NCI-H2107 (cell line): Measurements from ENCODE around the gene SPRED2.

Source experiments
- DNase-seq: peaks from one replicate; lab custom pipeline; 2025; lab: John Stamatoyannopoulos, UW

Gene SPRED2

DNA sequence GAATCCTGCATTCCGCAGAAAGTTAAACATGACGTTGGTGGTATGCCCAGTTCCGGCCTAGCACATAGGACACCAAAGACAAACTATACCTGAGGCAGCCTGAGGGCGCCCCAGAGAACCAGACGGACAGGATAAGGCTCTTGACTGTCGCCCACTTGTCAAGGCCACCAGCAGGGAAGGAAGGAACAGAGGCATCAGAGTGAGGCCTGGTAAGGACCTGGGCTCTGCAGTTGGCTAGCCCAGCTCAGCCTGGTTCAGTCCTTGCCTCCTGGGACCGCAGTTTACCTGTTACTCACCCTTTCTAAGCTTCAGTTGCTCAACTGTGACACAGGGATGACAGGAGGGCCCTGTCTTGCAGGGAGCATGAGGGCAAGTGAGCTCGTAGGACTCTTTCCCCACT is 122.7 kb downstream of the SPRED2 start:
- no peak for DNase-seq

- no peak for DNase-seq
Observed at GRCh38 chr2:65305934-65306333, 126.5 kb downstream of the SPRED2 start.

- DNase-seq = no peak
Observed at GRCh38 chr2:65300761-65301711, 131.4 kb downstream of the SPRED2 start.

DNA sequence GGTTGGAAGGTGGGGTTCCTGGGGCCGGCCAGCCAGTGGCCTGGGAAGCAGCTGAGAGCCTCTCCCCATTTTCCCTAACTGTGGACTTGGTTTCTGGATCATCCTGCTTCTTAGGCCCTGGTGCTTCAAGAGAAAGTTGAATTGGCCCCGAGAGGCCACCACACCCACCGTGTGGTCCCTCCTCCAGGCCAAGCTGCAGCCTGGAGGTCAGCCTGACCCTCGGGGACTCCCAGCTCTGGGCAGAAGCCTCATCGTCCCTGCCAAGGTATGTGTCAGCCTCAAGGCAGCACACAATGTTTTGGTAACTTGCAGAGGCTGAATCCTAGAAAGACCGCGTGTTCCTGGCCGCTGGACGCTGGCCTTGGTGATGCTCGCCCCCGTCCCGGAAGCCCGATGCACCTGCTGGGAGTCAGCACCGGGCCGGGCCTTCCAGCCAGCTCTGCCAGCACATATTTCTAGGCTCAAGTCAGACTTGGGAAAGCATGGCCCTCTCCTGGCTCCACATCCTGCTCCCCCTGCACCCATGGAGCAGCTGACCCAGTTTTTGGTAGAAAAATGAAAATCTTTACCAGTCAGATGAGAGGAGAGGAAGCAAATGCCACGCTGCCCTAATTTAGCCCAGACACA is 132.2 kb downstream of the SPRED2 start:
- DNase-seq = no peak

DNA sequence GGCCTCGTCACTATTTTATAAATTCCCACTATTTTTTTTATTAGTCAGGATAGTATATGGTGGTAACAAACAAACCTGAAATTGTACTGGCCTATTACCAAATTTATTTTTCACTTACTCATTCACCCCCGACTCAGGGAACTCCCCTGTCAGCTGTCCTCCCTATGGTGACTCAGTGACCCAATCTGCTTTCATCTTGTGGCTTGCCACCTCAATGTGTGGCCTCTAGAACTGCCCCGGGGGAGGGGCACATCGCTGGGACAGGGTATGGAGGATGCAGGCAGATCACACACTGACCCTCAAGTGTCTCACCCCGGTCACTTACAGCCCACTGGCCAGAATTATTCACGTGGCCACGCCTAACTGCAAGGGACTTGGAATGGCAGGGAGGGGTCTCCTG is 133.2 kb downstream of the SPRED2 start:
- DNase-seq = no peak

DNA sequence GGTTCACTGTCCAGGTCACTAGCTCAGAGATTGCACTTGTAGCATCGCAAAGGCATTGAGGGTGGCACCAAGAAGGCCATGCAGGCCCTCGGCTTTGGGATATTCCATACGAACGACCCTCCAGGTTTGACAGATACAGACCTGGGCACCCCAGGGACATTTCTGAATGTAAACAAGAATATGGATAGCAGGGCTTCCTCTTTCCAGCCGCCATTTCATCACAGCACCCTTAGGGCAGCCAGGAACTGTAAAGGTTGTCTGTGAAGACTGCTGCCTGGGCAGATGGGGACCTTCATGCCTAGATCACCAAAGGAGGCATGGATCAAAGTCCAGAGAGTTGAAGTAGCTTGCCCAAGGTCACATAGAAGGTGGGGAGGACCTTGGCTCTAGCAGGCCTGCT is 134.3 kb downstream of the SPRED2 start:
- no peak for DNase-seq

DNA sequence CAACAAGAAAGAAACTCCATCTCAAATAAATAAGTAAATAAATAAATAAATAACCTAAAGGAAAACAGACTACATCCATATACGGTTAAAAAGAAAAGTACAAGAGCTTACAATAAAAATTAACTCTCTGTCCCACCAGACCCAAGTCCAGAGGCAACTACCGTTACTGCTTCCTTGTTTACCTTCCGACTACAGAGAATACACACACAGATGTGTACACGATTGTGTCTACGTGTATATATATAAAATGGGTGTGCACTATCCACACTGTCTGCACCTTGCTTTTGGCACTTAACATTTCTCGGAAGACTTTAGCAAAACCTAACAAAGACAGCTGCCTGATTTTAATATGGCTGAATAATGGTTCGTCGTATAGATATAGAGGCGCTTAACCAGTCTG is 134.9 kb downstream of the SPRED2 start:
- DNase-seq = no peak

- DNase-seq = no peak
Observed at GRCh38 chr2:65296971-65297370, 135.4 kb downstream of the SPRED2 start.

- DNase-seq = no peak
Observed at GRCh38 chr2:65294701-65295100, 137.7 kb downstream of the SPRED2 start.

DNA sequence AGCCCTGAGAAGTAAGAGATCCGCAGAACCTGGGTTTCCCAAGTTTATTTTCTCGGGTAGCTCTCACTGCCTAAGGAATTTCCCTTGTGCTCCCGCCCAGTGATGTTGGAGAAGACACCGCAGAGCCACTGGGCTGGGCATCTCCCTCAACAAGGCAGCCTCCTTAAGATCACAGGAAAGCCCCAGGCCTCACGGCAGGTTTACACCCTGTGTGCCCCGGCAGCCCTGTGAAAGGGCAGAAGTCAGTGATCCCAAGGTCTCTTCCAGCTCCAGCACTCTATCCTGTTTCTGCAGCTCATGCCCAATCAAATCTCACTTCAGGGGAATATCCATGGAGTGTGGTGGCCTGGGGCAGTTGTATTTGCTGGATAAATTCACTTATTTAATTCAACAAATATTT is 138.3 kb downstream of the SPRED2 start:
- DNase-seq = no peak

GRCh38 chr2:65293376-65293775 is 139.0 kb downstream of the SPRED2 start:
- DNase-seq = no peak

GRCh38 chr2:65292461-65293011 is 139.9 kb downstream of the SPRED2 start:
- no peak for DNase-seq

DNA sequence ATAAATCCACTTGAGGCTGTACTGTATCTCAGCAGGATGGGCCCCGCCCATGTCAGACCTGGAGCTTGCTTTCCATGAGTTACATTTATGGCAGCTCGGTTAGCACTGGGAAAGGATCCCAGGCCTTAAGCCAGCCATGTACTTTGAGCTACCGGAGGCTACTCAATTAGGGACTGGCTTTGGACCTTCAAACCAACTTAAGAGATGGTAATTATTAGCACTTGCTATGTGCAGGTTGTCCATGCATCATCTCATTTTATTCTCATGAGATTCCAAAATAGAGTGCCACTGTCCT is 140.3 kb downstream of the SPRED2 start:
- DNase-seq = no peak

DNA sequence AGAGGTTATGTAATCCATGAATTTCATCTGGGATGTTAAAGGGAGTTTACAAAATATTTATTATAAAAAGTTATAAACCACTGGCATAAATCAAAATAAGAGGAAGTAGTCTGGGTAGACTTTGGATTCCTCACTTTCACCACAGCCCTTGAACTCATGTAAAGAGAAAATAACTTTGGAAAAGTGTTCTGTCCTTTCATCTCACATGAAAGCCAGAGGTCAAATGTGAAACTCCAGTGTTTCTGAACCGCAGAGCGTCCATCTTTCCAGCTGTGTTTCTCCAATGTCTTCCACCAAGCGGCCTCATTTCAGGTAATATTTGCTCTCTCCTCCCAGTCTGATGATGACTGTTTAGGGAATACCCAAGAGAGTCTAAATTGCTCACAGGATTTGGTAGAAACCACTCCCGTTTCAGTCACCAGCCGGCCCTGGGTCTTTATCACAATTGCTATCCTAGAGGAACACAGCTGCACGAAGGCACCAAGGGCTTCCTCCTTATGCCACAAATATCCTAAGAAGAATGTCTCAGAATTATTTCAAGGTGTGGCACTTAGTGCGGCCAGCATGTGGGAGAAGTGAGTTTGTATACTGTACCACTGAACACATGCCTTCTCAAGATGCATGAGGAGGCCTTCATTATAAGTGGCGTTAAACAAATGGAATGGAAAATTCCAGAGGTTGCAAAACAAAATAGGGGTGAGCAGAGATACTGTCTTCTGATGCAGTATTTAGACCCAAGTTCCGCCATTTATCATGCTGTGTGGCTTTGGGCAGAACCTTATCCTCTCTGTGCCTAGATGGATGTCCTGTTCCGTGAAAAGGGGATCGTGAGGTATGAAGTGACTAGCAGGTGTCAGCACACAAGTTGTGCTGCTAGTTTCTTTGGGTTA is 140.9 kb downstream of the SPRED2 start:
- DNase-seq = no peak

- no peak for DNase-seq
Observed at GRCh38 chr2:65287364-65287763, 145.0 kb downstream of the SPRED2 start.

DNA sequence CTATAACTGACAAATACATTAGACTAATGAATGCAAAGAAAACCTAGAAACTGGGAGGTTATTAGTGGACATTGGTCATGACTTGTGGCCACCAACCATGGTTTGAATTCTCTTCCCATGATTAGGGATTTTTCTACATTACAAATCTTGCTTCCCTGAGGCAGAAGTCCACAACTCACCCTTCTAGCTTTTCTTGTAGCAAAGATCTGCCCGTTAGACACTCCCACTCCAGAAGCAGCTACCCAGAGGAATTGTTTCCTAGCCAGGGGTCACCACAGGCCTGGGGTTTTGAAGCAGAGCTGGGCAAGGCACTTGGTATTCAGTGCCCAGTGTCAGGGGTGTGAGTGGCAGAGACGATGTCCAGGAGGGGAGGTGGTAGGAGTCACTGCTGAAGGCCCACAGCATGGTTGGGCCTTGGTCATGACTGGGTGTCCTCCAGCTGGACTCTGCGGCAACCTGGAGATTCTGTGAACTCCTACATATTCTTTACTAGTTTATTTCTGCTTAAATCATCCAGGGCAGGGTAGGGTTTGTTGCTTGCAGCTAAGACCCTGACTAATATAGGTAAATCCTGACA is 149.8 kb downstream of the SPRED2 start:
- no peak for DNase-seq

DNA sequence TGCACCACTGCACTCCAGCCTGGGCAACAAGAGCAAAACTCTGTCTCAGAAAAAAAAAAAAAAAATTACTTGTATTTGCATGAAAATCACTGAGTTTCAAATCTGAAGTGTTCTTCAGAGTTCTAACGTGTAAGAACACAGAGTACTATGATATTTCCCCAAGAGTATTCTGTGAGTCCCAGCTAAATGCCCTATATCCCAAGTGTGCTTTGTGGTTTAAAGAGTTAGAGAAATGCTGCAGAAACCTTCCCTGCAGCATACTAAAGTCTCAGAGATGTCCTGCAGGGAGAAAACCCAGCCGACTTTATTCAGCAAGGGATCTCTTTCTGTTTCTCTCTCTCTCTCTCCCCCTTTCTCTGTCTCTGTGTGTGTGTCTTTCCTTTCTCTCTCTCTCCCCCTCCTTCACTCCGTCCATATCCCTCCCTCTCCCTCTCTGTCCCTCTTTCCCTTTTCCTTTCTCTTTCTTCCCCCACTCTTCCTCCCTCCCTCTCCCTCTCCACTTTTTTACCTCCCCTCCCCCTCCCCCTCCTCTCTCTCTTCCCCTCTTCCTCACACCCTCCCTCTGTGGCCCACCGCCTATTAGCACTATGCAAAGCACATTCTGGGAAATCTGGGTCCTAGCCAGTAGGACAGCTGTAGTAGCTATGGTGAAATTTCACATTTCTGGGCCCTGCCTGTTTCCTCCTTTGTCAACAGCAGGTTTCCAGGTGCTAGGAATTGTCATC is 150.6 kb downstream of the SPRED2 start:
- DNase-seq = no peak

DNA sequence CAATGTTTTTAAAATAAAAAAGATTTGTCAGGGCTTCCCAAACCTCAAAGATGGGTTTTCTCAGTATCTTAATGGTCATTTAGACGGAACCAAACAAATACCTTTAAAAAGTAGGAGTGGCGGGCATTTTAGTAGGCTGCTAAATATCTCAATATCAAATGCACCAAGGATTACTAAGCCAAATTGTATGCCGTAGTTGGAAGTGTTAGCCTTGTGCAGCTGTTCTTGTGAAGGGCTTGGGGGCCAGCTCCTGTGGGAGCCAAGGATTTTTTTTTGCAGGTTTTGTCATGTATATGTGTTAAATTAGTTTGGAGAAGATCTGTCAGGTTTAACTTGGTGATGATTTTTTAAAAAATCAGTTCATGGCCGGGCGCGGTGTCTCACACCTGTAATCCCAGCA is 152.6 kb downstream of the SPRED2 start:
- DNase-seq = no peak

DNA sequence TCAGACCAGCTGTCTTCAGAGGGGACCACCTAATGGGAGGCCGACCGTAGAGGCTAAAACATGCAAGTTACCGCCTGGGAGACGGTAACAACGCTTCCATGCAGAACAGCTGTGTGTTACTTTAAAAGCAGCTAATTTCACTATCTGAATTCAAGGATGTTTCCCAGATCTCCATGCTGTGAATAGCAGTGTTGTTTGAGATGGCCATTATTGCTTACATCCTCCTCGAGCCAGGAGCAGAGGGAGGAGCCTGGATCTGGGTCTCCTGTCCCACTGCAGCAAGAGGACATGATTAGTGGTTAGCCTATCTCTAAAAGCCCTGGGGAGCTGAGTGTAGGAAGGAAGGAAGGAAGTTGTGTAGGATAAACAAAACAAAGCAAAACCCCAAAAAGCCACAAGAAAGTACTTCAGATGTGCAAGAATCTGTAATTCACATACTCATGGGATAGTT is 153.8 kb downstream of the SPRED2 start:
- no peak for DNase-seq

- DNase-seq = peak; percentile 17
Observed at GRCh38 chr2:65277791-65278483, 154.5 kb downstream of the SPRED2 start.

- no peak for DNase-seq
Observed at GRCh38 chr2:65277118-65277517, 155.3 kb downstream of the SPRED2 start.
